ENCODE results near the gene UBLCP1. TPM values are rescaled to one million over a fixed set of nuclear protein-coding genes. Genes with fewer than 3 reads are reported as not detected.
A peak's percentile ranks its signal among the peaks of the same experiment; 100 is the strongest.

The UBLCP1 gene
- total RNA-seq, 1 experiment from 2014 or later: 8.9 TPM

GRCh38 chr5:159240301-159240870, 22.7 kb upstream of the UBLCP1 start:
- DNase-seq: peak; percentile 85
- Histone ChIP-seq H3K4me1 (ENCODE audit: insufficient read depth, low read length) (peaks cover 17% of the 10 kb centered on the region), H3K9ac (ENCODE audit: low read length) (no peak overlapping the region), H3K4me2 (ENCODE audit: low read length) (peak overlapping the region; percentile 60), H3K9me2 (replicated peaks; ENCODE audit: low read length) (no peaks in the 10 kb centered on the region), H3K79me2 (ENCODE audit: low read length) (no peaks in the 10 kb centered on the region), H3F3A (ENCODE audit: low read length, unreplicated experiment) (no peaks in the 10 kb centered on the region), H3K27ac (ENCODE audit: low read length) (peak overlapping the region; percentile 42), H4K20me1 (ENCODE audit: low read length) (no peaks in the 10 kb centered on the region), H3K36me3 (ENCODE audit: low read depth, low read length) (no peaks in the 10 kb centered on the region), H3K27me3 (ENCODE audit: low read length) (no peaks in the 10 kb centered on the region), H2AFZ (ENCODE audit: low read length) (no peak overlapping the region), H3K4me3 (ENCODE audit: low read length) (0 out of 2 replicates have a peak overlapping the region, but pooled peaks have one; percentile 17), H3K9me3 (ENCODE audit: low read length) (no peaks in the 10 kb centered on the region)
- ChIA-PET POLR2A (ENCODE audit: unreplicated experiment) (interaction anchor here (0.7 kb wide), 1 partner anchor 22 kb away, joined by 4 read pairs; no protein-coding TSS in a partner anchor), CTCF (no interaction called here)
- intact Hi-C loops (cut with micrococcal nuclease): loop anchor here (1.0 kb wide), 1 partner anchor 31 kb away; the partner anchor contains the start of gene RNF145
- ATAC-seq: peak; percentile 99
- no TSS peak for BruUV-seq (replicated peaks)
- TF ChIP-seq CTCF (conservative IDR thresholded peaks at IDR 0.05; ENCODE audit: low read depth, low read length): no peak
- TF ChIP-seq EZH2phosphoT487 (IDR thresholded peaks at IDR 0.05; ENCODE audit: borderline replicate concordance, low read length): no peak
- TF ChIP-seq EZH2 (IDR thresholded peaks at IDR 0.05; ENCODE audit: low read length, unreplicated experiment): no peak

- no peak overlapping the region for H3K9ac ChIP-seq (ENCODE audit: low read length)
- no peaks in the 10 kb centered on the region for H3K36me3 ChIP-seq (ENCODE audit: low read depth, low read length)
- H3K9me3 ChIP-seq (ENCODE audit: low read length): no peaks in the 10 kb centered on the region
- H4K20me1 ChIP-seq (ENCODE audit: low read length): no peaks in the 10 kb centered on the region
- H3K27ac ChIP-seq (ENCODE audit: low read length): peak overlapping the region; percentile 13; the same call in 1 of the 2 replicates
- POLR2A ChIA-PET (ENCODE audit: unreplicated experiment): no interaction called here
- no peaks in the 10 kb centered on the region for H3K79me2 ChIP-seq (ENCODE audit: low read length)
- H2AFZ ChIP-seq (ENCODE audit: low read length): no peak overlapping the region
- intact Hi-C loops (cut with micrococcal nuclease): no loop called here
- H3K27me3 ChIP-seq (ENCODE audit: low read length): no peaks in the 10 kb centered on the region
- BruUV-seq (replicated peaks): no TSS peak
- H3K4me2 ChIP-seq (ENCODE audit: low read length): peak overlapping the region; percentile 22; the same call in 1 of the 2 replicates
- TF ChIP-seq EZH2phosphoT487 (IDR thresholded peaks at IDR 0.05; ENCODE audit: borderline replicate concordance, low read length): no peak
- no peak for TF ChIP-seq CTCF (conservative IDR thresholded peaks at IDR 0.05; ENCODE audit: low read depth, low read length)
- no peak for TF ChIP-seq EZH2 (IDR thresholded peaks at IDR 0.05; ENCODE audit: low read length, unreplicated experiment)
- no peak for ATAC-seq
- no peaks in the 10 kb centered on the region for H3F3A ChIP-seq (ENCODE audit: low read length, unreplicated experiment)
- no peak overlapping the region for H3K4me3 ChIP-seq (ENCODE audit: low read length)
- H3K9me2 ChIP-seq (replicated peaks; ENCODE audit: low read length): no peaks in the 10 kb centered on the region
- peak; percentile 48 for DNase-seq
- peaks cover 17% of the 10 kb centered on the region for H3K4me1 ChIP-seq (ENCODE audit: insufficient read depth, low read length)
- CTCF ChIA-PET: no interaction called here
Measured at GRCh38 chr5:159241946-159242552, 21.0 kb upstream of the UBLCP1 start.

GRCh38 chr5:159242656-159243055, 20.4 kb upstream of the UBLCP1 start:
- Histone ChIP-seq H3K36me3 (ENCODE audit: low read depth, low read length) (no peaks in the 10 kb centered on the region), H3F3A (ENCODE audit: low read length, unreplicated experiment) (no peaks in the 10 kb centered on the region), H3K79me2 (ENCODE audit: low read length) (no peaks in the 10 kb centered on the region), H3K4me3 (ENCODE audit: low read length) (no peak overlapping the region), H3K27me3 (ENCODE audit: low read length) (no peaks in the 10 kb centered on the region), H2AFZ (ENCODE audit: low read length) (no peak overlapping the region), H3K9me2 (replicated peaks; ENCODE audit: low read length) (no peaks in the 10 kb centered on the region), H3K4me1 (ENCODE audit: insufficient read depth, low read length) (peaks cover 17% of the 10 kb centered on the region), H4K20me1 (ENCODE audit: low read length) (no peaks in the 10 kb centered on the region), H3K27ac (ENCODE audit: low read length) (no peak overlapping the region), H3K9me3 (ENCODE audit: low read length) (no peaks in the 10 kb centered on the region), H3K4me2 (ENCODE audit: low read length) (no peak overlapping the region), H3K9ac (ENCODE audit: low read length) (no peak overlapping the region)
- DNase-seq (no peak), ATAC-seq (no peak)
- TF ChIP-seq EZH2 (IDR thresholded peaks at IDR 0.05; ENCODE audit: low read length, unreplicated experiment) (no peak), CTCF (conservative IDR thresholded peaks at IDR 0.05; ENCODE audit: low read depth, low read length) (no peak), EZH2phosphoT487 (IDR thresholded peaks at IDR 0.05; ENCODE audit: borderline replicate concordance, low read length) (no peak)
- intact Hi-C loops (cut with micrococcal nuclease): no loop called here
- ChIA-PET CTCF (no interaction called here), POLR2A (ENCODE audit: unreplicated experiment) (no interaction called here)
- no TSS peak for BruUV-seq (replicated peaks)
